B cell (primary cell): ENCODE measurements around the gene ACAD11. TPM values are rescaled to one million over a fixed set of nuclear protein-coding genes. Genes with fewer than 3 reads are reported as not detected.

ENCODE experiments used
- ATAC-seq: fragments of 200-7000 bp; cut with Tn5 transposase; one replicate; pipeline ENCODE4 v1.10.0; 2021; ENCODE audit warnings: low read depth, mild to moderate bottlenecking, moderate number of reproducible peaks, moderate library complexity
- CTCF ChIA-PET: fragments of 350-600 bp; sonication (Branson Sonifier 250); formaldehyde crosslinking; loops from one replicate; lab custom pipeline; 2021; ENCODE audit warnings: antibody characterized with exemption, inconsistent platforms; lab: Charles Lee
- POLR2A ChIA-PET: fragments of 350-600 bp; sonication (Branson Sonifier 250); formaldehyde crosslinking; loops from one replicate; lab custom pipeline; 2021; ENCODE audit warnings: antibody characterized with exemption; lab: Charles Lee
- DNase-seq: peaks from one replicate; pipeline ENCODE4 v3.0.0; 2013
- H2AFZ ChIP-seq: 2 replicates; pipeline ENCODE4 v1.6.1; 2012; ENCODE audit warnings: mild to moderate bottlenecking, low read depth, low read length; ENCODE audit not compliant: insufficient read depth, poor library complexity, severe bottlenecking
- H3K27ac ChIP-seq, 2 donors: 1 replicate in 1 of 2; 2 replicates in 1 of 2; pipeline ENCODE4 v1.5.1; 2012 to 2013; ENCODE audit warnings: low read length in 2 of 2, mild to moderate bottlenecking in 2 of 2, moderate library complexity in 1 of 2
- H3K27me3 ChIP-seq, 4 experiments: fragments of 200-600 bp in 1 of 4; sonication (generic) in 1 of 4; replicated peaks in 1 of 4; 1 replicate in 2 of 4; 2 replicates in 2 of 4; pipeline versions ENCODE4 v1.6.1 to v1.7.0; 2013 to 2016; ENCODE audit warnings: low read length in 3 of 4, mild to moderate bottlenecking in 2 of 4, mixed read lengths in 1 of 4, moderate library complexity in 1 of 4; ENCODE audit not compliant: insufficient read depth in 4 of 4, control insufficient read depth in 3 of 4; ENCODE audit errors: control extremely low read depth in 1 of 4
- H3K36me3 ChIP-seq, 2 experiments: replicated peaks in 1 of 2; 1 replicate in 1 of 2; 2 replicates in 1 of 2; pipeline versions ENCODE4 v1.6.1 to v1.7.1; 2013; ENCODE audit warnings: low read length in 1 of 2; ENCODE audit not compliant: insufficient read depth in 2 of 2, control insufficient read depth in 1 of 2; ENCODE audit errors: control extremely low read depth in 1 of 2, extremely low read depth in 1 of 2
- H3K4me1 ChIP-seq, 2 donors: fragments of 200-600 bp in 1 of 2; sonication (generic) in 1 of 2; 1 replicate in 1 of 2; 2 replicates in 1 of 2; pipeline versions ENCODE4 v1.5.1 to v1.6.1; 2013 to 2017; ENCODE audit warnings: low read length in 2 of 2; ENCODE audit not compliant: control insufficient read depth in 2 of 2, insufficient read depth in 2 of 2
- H3K4me2 ChIP-seq: replicated peaks from 2 replicates; pipeline ENCODE3; 2012; ENCODE audit warnings: mild to moderate bottlenecking, low read depth, low read length; ENCODE audit not compliant: poor library complexity, severe bottlenecking
- H3K4me3 ChIP-seq, 5 experiments: fragments of 200-600 bp in 1 of 5; sonication (generic) in 1 of 5; 1 replicate in 3 of 5; 2 replicates in 2 of 5; pipeline versions ENCODE4 v1.5.1 to v1.7.0; 2011 to 2016; ENCODE audit warnings: low read length in 4 of 5, mild to moderate bottlenecking in 4 of 5, low read depth in 2 of 5, control low read depth in 1 of 5, moderate library complexity in 1 of 5; ENCODE audit not compliant: insufficient read depth in 1 of 5; ENCODE audit errors: control extremely low read depth in 1 of 5, extremely low read depth in 1 of 5
- H3K79me2 ChIP-seq: fragments of 200-600 bp; sonication (generic); one replicate; pipeline ENCODE4 v1.6.0; 2016; ENCODE audit warnings: low read length; ENCODE audit not compliant: control insufficient read depth, insufficient read depth
- H3K9ac ChIP-seq: fragments of 200-600 bp; sonication (generic); 2 replicates; pipeline ENCODE4 v1.6.1; 2017; ENCODE audit warnings: mild to moderate bottlenecking, low read length, moderate library complexity
- H3K9me3 ChIP-seq, 3 donors: one replicate each; pipeline versions ENCODE4 v1.6.1 to v1.7.1; 2013; ENCODE audit warnings: low read length in 2 of 3; ENCODE audit not compliant: control insufficient read depth in 2 of 3, insufficient read depth in 1 of 3; ENCODE audit errors: control extremely low read depth in 1 of 3
- H4K20me1 ChIP-seq: 2 replicates; pipeline ENCODE4 v1.6.0; 2012; ENCODE audit warnings: mild to moderate bottlenecking, low read length; ENCODE audit not compliant: insufficient read depth, control insufficient read depth, poor library complexity, severe bottlenecking
- H3K27ac Mint-ChIP-seq: one replicate; pipeline ENCODE4 v1.8.0; 2021; ENCODE audit warnings: mixed read lengths
- H3K27me3 Mint-ChIP-seq: one replicate; pipeline ENCODE4 v1.8.0; 2021; ENCODE audit warnings: mixed read lengths
- H3K4me1 Mint-ChIP-seq: one replicate; pipeline ENCODE4 v1.8.0; 2021; ENCODE audit warnings: mixed read lengths
- H3K4me3 Mint-ChIP-seq: one replicate; pipeline ENCODE4 v1.8.0; 2021; ENCODE audit warnings: mixed read lengths
- H3K9me3 Mint-ChIP-seq: one replicate; pipeline ENCODE4 v1.8.0; 2022; ENCODE audit warnings: mixed read lengths; ENCODE audit not compliant: insufficient read depth
- CTCF ChIP-seq: fragments of 200-600 bp; IDR thresholded peaks from one replicate; pipeline ENCODE4 v1.8.0; 2022; ENCODE audit warnings: antibody characterized with exemption, mild to moderate bottlenecking
- EZH2 ChIP-seq: IDR thresholded peaks from 2 replicates; pipeline ENCODE4 v1.6.1; 2012; ENCODE audit warnings: borderline replicate concordance, low read depth, mild to moderate bottlenecking, moderate library complexity, low read length; ENCODE audit not compliant: insufficient read depth, poor library complexity, severe bottlenecking
- WGBS: methylation state at CpG from one replicate; pipeline ENCODE4 v1.1.5; 2013; ENCODE audit warnings: missing lambda C conversion rate; ENCODE audit not compliant: insufficient coverage; 5-methylcytosine and 5-hydroxymethylcytosine counted together
- intact Hi-C: fragments of 100-400 bp; cut with micrococcal nuclease; formaldehyde crosslinking; loops from one replicate; pipeline ENCODE4 v1.10.0; 2022
- polyA plus RNA-seq: library from polyadenylated mRNA; depleted of rRNA; stranded (reverse); fragments of >200 nt; gene quantifications from 2 replicates; pipeline ENCODE4 v1.2.3, GENCODE V29; 2012
- total RNA-seq, 2 donors: library from RNA; stranded (reverse); fragments of 120-200 nt in 1 of 2; gene quantifications; 1 replicate in 1 of 2; 2 replicates in 1 of 2; pipeline versions ENCODE4 v1.2.3 to v1.2.4, GENCODE V29; 2013 to 2022

ACAD11 gene
- total and polyA plus RNA-seq, 2 donors (not counting 1 experiment from before 2014, with no cell fraction given), result 23.4 to 26.9 TPM

- H3K4me2 ChIP-seq, result no peak overlapping the region
- no peak overlapping the region for H3K4me3 ChIP-seq
- TF ChIP-seq EZH2 (no peak), CTCF (no peak)
- no peak overlapping the region for H3K27ac ChIP-seq
- DNase-seq (no peak), ATAC-seq (no peak)
- H2AFZ ChIP-seq, result no peak overlapping the region
- H3K79me2 ChIP-seq, result no peaks in the 10 kb centered on the region
- H3K9ac ChIP-seq, result no peak overlapping the region
- peaks cover 13 to 35% of the 10 kb centered on the region in 2 experiments for H3K36me3 ChIP-seq
- H3K4me1 Mint-ChIP-seq, result no peaks in the 10 kb centered on the region
- intact Hi-C loops, result no loop called here
- H3K27me3 Mint-ChIP-seq, result no peaks in the 10 kb centered on the region
- ChIA-PET POLR2A (no interaction called here), CTCF (interaction anchor here (0.6 kb wide), 1 partner anchor 11 kb away, joined by 5 read pairs; no protein-coding TSS in a partner anchor)
- no CpG with 5 or more reads among the region's 2 CpGs for WGBS
- no peaks in the 10 kb centered on the region for H4K20me1 ChIP-seq
- no peaks in the 10 kb centered on the region for H3K4me1 ChIP-seq
- no peaks in the 10 kb centered on the region for H3K9me3 Mint-ChIP-seq
- no peaks in the 10 kb centered on the region for H3K27me3 ChIP-seq
- H3K27ac Mint-ChIP-seq, result no peak overlapping the region
- no peak overlapping the region for H3K4me3 Mint-ChIP-seq
- no peaks in the 10 kb centered on the region for H3K9me3 ChIP-seq
These were observed 116.4 kb downstream of the ACAD11 start for GRCh38 chr3:132543011-132543739.

- Mint-ChIP-seq H3K27ac (no peak overlapping the region), H3K9me3 (no peaks in the 10 kb centered on the region), H3K27me3 (no peaks in the 10 kb centered on the region), H3K4me3 (no peak overlapping the region), H3K4me1 (no peaks in the 10 kb centered on the region)
- H3K4me2 ChIP-seq, result no peak overlapping the region
- no peaks in the 10 kb centered on the region for H3K27me3 ChIP-seq
- POLR2A ChIA-PET, result no interaction called here
- WGBS, result no CpG with 5 or more reads among the region's 2 CpGs
- no peak overlapping the region for H2AFZ ChIP-seq
- intact Hi-C loops, result no loop called here
- H3K9me3 ChIP-seq, result no peaks in the 10 kb centered on the region
- H3K9ac ChIP-seq, result no peak overlapping the region
- H3K79me2 ChIP-seq, result no peaks in the 10 kb centered on the region
- no peak overlapping the region for H3K4me3 ChIP-seq
- H3K27ac ChIP-seq, result no peak overlapping the region
- no peaks in the 10 kb centered on the region for H4K20me1 ChIP-seq
- no peak for TF ChIP-seq CTCF
- TF ChIP-seq EZH2, result no peak
- peaks cover 18 to 40% of the 10 kb centered on the region in 2 experiments for H3K36me3 ChIP-seq
- ATAC-seq (no peak), DNase-seq (no peak)
- CTCF ChIA-PET, result interaction anchor here (0.6 kb wide), 1 partner anchor 10 kb away, joined by 5 read pairs; no protein-coding TSS in a partner anchor
- H3K4me1 ChIP-seq, result no peaks in the 10 kb centered on the region
These were observed 117.0 kb downstream of the ACAD11 start for GRCh38 chr3:132542577-132542976.
